ENCODE results near the gene TSHZ2.

Gene TSHZ2

DNA sequence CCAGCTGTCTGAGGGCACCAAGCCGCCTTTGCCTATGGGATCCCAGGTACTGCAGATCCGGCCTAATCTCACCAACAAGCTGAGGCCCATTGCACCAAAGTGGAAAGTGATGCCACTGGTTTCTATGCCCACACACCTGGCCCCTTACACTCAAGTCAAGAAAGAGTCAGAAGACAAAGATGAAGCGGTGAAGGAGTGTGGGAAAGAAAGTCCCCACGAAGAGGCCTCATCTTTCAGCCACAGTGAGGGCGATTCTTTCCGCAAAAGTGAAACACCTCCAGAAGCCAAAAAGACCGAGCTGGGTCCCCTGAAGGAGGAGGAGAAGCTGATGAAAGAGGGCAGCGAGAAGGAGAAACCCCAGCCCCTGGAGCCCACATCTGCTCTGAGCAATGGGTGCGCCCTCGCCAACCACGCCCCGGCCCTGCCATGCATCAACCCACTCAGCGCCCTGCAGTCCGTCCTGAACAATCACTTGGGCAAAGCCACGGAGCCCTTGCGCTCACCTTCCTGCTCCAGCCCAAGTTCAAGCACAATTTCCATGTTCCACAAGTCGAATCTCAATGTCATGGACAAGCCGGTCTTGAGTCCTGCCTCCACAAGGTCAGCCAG, 283.0 kb downstream of the TSHZ2 start:
- POLR2A ChIA-PET: no interaction called here
- DNase-seq (ENCODE audit: low read depth, low spot score): no peak
- CTCF ChIA-PET: no interaction called here
- no peak overlapping the region for H3K4me3 ChIP-seq (ENCODE audit: low read depth, low read length)
- TF ChIP-seq, protein P1, sequence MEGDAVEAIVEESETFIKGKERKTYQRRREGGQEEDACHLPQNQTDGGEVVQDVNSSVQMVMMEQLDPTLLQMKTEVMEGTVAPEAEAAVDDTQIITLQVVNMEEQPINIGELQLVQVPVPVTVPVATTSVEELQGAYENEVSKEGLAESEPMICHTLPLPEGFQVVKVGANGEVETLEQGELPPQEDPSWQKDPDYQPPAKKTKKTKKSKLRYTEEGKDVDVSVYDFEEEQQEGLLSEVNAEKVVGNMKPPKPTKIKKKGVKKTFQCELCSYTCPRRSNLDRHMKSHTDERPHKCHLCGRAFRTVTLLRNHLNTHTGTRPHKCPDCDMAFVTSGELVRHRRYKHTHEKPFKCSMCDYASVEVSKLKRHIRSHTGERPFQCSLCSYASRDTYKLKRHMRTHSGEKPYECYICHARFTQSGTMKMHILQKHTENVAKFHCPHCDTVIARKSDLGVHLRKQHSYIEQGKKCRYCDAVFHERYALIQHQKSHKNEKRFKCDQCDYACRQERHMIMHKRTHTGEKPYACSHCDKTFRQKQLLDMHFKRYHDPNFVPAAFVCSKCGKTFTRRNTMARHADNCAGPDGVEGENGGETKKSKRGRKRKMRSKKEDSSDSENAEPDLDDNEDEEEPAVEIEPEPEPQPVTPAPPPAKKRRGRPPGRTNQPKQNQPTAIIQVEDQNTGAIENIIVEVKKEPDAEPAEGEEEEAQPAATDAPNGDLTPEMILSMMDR (IDR thresholded peaks at IDR 0.05; ENCODE audit: insufficient read depth, low read length, missing control alignments): no peak

DNA sequence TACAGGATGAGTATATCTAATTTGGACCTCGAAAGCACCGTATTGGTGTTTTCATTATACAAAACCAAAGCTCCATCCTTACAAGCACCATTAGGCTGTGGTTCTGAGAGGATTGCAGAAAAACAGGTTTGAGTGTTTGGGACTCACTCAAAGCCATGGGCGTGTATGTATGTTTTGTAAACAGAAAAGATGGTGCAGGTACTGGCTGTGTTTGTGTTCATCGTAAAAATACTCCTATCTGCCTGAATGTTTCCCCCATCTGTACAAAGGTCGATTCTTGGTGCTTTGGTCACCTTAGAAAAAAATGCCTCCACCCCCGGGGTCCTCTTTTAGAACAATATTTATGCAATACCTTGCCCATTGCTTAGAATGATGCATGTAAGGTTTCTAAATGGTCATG, 286.6 kb downstream of the TSHZ2 start:
- no peak overlapping the region for H3K4me3 ChIP-seq (ENCODE audit: low read depth, low read length)
- ChIA-PET CTCF (no interaction called here), POLR2A (no interaction called here)
- DNase-seq (ENCODE audit: low read depth, low spot score): no peak
- TF ChIP-seq, protein P1 (IDR thresholded peaks at IDR 0.05; ENCODE audit: insufficient read depth, low read length, missing control alignments): no peak

DNA sequence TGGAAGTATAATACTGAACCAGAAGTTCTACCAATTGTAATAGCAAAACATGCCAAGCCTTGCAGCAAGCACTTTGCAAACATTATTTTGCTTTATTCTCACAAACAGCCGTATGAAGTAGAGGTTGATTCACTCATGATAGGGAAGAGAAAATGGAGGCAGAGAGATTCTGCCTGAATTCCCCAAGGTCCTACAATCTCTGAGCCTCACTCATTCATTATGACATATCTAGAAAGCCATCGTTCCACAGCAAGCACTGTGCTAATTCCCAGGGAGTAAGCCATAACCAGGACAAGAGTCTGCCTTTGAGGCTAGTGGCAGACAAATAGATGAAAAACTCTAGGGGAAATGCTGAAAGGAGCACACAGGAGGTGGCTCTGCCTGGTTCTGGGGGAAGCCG, 288.0 kb downstream of the TSHZ2 start:
- DNase-seq (ENCODE audit: low read depth, low spot score): no peak
- TF ChIP-seq, protein P1 (IDR thresholded peaks at IDR 0.05; ENCODE audit: insufficient read depth, low read length, missing control alignments): no peak
- ChIA-PET POLR2A (no interaction called here), CTCF (no interaction called here)
- H3K4me3 ChIP-seq (ENCODE audit: low read depth, low read length): no peak overlapping the region

DNA sequence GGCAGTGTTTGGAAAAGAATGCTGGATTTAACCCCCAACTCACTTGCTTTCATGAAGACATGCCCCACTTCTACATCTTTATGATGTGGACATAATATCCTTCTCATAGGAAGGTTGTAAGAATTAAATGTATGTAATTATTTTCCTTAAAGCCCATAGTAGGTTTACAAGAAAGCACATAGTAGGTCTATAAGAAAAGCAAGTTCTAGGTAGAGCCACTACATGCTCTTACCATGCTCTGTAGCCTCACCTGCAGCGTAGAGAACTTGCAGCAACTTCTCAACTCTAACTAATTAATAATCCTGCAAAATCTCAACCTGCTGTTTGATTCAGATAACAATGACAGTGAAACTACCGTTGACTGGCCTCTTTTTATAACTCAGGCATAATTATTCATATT, 288.4 kb downstream of the TSHZ2 start:
- CTCF ChIA-PET: no interaction called here
- DNase-seq (ENCODE audit: low read depth, low spot score): no peak
- no peak overlapping the region for H3K4me3 ChIP-seq (ENCODE audit: low read depth, low read length)
- TF ChIP-seq, protein P1 (IDR thresholded peaks at IDR 0.05; ENCODE audit: insufficient read depth, low read length, missing control alignments): no peak
- POLR2A ChIA-PET: no interaction called here

DNA sequence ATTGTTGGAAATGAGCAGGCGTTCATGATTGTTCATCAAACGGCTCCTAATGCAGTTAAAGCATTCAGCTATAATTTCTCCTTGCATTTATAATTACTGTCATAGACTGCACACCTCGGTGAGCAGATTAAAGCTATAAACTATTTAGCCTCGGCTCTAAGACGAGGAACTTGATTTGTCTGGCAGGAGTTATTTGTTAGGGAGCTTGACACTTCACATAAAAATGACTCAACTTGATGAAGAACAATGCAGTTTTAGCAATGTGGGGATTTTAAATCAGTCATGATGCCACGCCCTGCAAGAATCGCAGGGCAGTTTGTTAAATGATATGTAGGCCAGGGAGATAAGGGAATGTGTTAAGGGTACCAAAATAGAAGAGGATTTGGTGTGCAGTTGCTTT, 290.2 kb downstream of the TSHZ2 start:
- no peak overlapping the region for H3K4me3 ChIP-seq (ENCODE audit: low read depth, low read length)
- DNase-seq (ENCODE audit: low read depth, low spot score): no peak
- ChIA-PET CTCF (no interaction called here), POLR2A (no interaction called here)
- TF ChIP-seq, protein P1 (IDR thresholded peaks at IDR 0.05; ENCODE audit: insufficient read depth, low read length, missing control alignments): no peak

DNA sequence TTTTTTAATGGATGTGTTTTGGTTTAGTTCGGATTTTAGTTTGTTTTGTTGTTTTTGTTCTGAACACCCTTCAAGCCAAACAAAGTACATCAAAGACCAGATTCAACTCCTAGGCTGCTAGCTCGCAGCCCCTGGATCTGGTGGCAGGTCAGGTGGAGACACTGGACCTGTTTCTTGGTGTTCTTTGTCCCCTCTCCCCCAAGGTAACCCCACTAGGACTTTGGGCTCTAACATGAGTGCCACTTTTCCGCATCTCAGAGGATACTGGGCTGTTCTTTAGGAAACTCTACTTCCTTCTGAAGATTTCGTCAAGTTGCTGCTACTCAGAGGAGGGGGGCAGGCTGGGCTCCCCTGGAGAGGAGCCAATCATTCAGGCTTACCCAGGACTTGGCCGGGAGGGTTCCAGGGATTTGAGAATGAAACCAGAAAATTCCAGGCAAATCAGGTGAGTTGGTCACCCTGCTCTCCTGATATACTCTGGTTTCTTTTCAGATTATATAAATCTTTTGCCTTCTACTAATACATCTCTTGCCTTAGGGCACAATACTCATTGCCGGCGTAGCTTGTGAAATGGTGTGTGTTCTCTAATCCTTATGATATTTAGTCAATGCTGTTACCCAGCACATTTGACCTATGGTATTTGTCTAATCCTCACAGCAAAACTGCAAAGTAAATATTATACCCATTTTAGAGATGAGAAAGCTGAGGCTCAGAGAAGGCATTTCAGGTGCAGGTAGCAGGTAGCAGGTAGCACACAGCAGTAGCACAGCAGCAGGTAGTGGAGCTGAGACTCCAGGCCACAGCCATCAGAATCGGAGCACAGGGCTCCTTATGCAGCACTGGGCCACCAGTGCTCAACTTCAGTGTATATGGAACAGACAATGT, 291.6 kb downstream of the TSHZ2 start:
- DNase-seq (ENCODE audit: low read depth, low spot score): no peak
- H3K4me3 ChIP-seq (ENCODE audit: low read depth, low read length): no peak overlapping the region
- CTCF ChIA-PET: no interaction called here
- POLR2A ChIA-PET: no interaction called here
- TF ChIP-seq, protein P1 (IDR thresholded peaks at IDR 0.05; ENCODE audit: insufficient read depth, low read length, missing control alignments): no peak

Measured in AG04449 (cell line).